IPS-20b (cell line): ENCODE data around the gene ALG9.
A peak's percentile ranks its signal among the peaks of the same experiment; 100 is the strongest.
"Not testable (repeated sequence)": the region's sequence is repeated elsewhere in the genome, so short reads cannot be mapped to it uniquely, and the experiment has no call there.

Experiments
- H3K27ac ChIP-seq: one replicate; pipeline ENCODE4 v1.5.1; 2013; ENCODE audit warnings: low read length
- H3K27me3 ChIP-seq: 2 replicates; pipeline ENCODE4 v1.6.1; 2013; ENCODE audit warnings: mild to moderate bottlenecking, low read length, inconsistent platforms; ENCODE audit not compliant: insufficient read depth
- H3K36me3 ChIP-seq: 2 replicates; pipeline ENCODE4 v1.6.1; 2013; ENCODE audit warnings: low read depth, mild to moderate bottlenecking, inconsistent platforms, low read length, moderate library complexity; ENCODE audit not compliant: insufficient read depth
- H3K4me1 ChIP-seq: 2 replicates; pipeline ENCODE4 v1.6.1; 2013; ENCODE audit warnings: mild to moderate bottlenecking, control low read depth, inconsistent platforms, low read length, moderate library complexity; ENCODE audit not compliant: insufficient read depth
- H3K4me3 ChIP-seq: 2 replicates; pipeline ENCODE4 v1.5.1; 2013; ENCODE audit warnings: mild to moderate bottlenecking, low read length, inconsistent platforms
- H3K9ac ChIP-seq: 2 replicates; pipeline ENCODE4 v1.6.1; 2013; ENCODE audit warnings: low read depth, mild to moderate bottlenecking, inconsistent platforms, low read length, moderate library complexity
- H3K9me3 ChIP-seq: 2 replicates; pipeline ENCODE4 v1.6.1; 2013; ENCODE audit warnings: mild to moderate bottlenecking, low read depth, low read length, inconsistent platforms; ENCODE audit not compliant: insufficient read depth

The ALG9 gene

GRCh38 chr11:111771205-111771604, 100.2 kb downstream of the ALG9 start:
- H3K27me3 ChIP-seq, H3K36me3 ChIP-seq, H3K4me1 ChIP-seq, H3K9ac ChIP-seq, H3K9me3 ChIP-seq, H3K4me3 ChIP-seq, H3K27ac ChIP-seq: not testable (repeated sequence)

DNA sequence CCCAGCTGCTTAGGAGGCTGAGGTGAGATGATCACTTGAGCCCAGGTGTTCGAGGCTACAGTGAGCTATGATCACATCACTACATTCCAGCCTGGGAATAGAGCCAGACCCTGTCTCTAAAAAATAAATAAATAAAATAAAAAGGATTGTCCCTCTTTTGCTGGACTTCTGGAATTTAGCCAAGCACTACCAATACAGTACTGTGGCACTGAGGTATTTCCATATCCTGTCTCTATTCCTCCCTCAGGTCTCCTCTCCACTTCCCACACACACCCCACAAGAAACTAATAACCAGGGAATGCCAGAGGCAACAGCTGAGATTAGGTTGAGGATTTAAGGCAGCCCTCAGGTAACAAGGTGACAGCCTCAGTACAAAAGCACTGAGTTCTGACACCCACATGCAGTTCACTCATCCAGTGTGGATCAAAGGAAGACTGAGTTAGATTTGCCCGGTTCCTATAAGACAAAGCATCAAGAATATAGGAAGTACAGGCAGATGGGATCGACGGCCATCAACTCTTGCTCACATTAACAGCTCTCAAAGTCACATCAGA, 100.7 kb downstream of the ALG9 start:
- Histone ChIP-seq H3K36me3 (no peaks in the 10 kb centered on the region), H3K9me3 (no peaks in the 10 kb centered on the region), H3K27me3 (no peaks in the 10 kb centered on the region), H3K4me3 (no peak overlapping the region), H3K4me1 (peaks cover 9% of the 10 kb centered on the region; the same call in 1 of the 2 replicates), H3K9ac (no peak overlapping the region), H3K27ac (no peak overlapping the region)

- Histone ChIP-seq H3K27ac (peak overlapping the region; percentile 29), H3K9ac (peak overlapping the region; percentile 92), H3K27me3 (no peaks in the 10 kb centered on the region; the same call in 1 of the 2 replicates), H3K9me3 (no peaks in the 10 kb centered on the region), H3K4me3 (peak overlapping the region; percentile 85), H3K36me3 (peaks cover 31% of the 10 kb centered on the region), H3K4me1 (peaks cover 21% of the 10 kb centered on the region)
Measured at GRCh38 chr11:111766834-111767142, 104.6 kb downstream of the ALG9 start.

- Histone ChIP-seq H3K9me3 (no peaks in the 10 kb centered on the region), H3K36me3 (peaks cover 37% of the 10 kb centered on the region), H3K27me3 (no peaks in the 10 kb centered on the region; the same call in 1 of the 2 replicates), H3K4me3 (peak within 1 kb of the TSS; percentile 85), H3K9ac (peak within 1 kb of the TSS; percentile 92), H3K4me1 (peaks cover 21% of the 10 kb centered on the region), H3K27ac (peak within 1 kb of the TSS; percentile 29)
Measured at GRCh38 chr11:111765984-111766833, 105.2 kb downstream of the ALG9 start, which contains the start of gene PPP2R1B. Gene PPP2R1B, minus strand, starts transcription at chr11:111766389. Its CDS starts 28 bp downstream, at chr11:111766361.

- H3K27me3 ChIP-seq: no peaks in the 10 kb centered on the region; the same call in 1 of the 2 replicates
- H3K4me1 ChIP-seq: peaks cover 18% of the 10 kb centered on the region
- H3K9me3 ChIP-seq: no peaks in the 10 kb centered on the region
- peak overlapping the region; percentile 92; the same call in 1 of the 2 replicates for H3K9ac ChIP-seq
- H3K27ac ChIP-seq: no peak overlapping the region
- peaks cover 45% of the 10 kb centered on the region for H3K36me3 ChIP-seq
- peak overlapping the region; percentile 85 for H3K4me3 ChIP-seq
Measured at GRCh38 chr11:111765320-111765983, 105.9 kb downstream of the ALG9 start.

DNA sequence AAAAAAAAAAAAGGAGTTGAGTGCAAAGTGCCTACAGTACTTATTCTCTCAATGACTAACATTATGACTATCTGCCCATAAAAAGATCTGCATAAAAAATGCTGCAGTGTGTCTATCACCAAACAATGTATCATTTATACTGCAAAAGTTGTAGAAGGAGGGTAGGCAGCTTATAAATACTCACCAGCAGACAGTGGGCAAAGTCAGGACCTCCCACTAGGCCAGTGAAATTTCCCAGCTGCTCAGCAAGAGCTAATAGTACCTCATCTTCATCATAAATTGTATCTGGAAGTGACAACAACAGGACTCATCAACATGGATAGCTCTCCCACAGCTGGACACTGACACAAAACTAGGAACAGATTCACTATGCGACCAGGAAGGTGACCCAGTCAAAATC, 106.8 kb downstream of the ALG9 start:
- peaks cover 53% of the 10 kb centered on the region for H3K36me3 ChIP-seq
- H3K27ac ChIP-seq: no peak overlapping the region
- peaks cover 18% of the 10 kb centered on the region for H3K4me1 ChIP-seq
- no peaks in the 10 kb centered on the region for H3K9me3 ChIP-seq
- peak overlapping the region; percentile 92; the same call in 1 of the 2 replicates for H3K9ac ChIP-seq
- H3K4me3 ChIP-seq: peak overlapping the region; percentile 85
- no peaks in the 10 kb centered on the region; the same call in 1 of the 2 replicates for H3K27me3 ChIP-seq

- no peak overlapping the region for H3K27ac ChIP-seq
Measured at GRCh38 chr11:111762981-111763643, 108.3 kb downstream of the ALG9 start.

GRCh38 chr11:111762526-111762925, 108.9 kb downstream of the ALG9 start:
- Histone ChIP-seq H3K36me3 (peaks cover 74% of the 10 kb centered on the region), H3K9me3 (no peaks in the 10 kb centered on the region), H3K27me3 (no peaks in the 10 kb centered on the region; the same call in 1 of the 2 replicates), H3K4me1 (peaks cover 18% of the 10 kb centered on the region), H3K4me3 (no peak overlapping the region), H3K9ac (no peak overlapping the region), H3K27ac (no peak overlapping the region)

More at GRCh38 chr11:111762981-111763643, 108.3 kb downstream of the ALG9 start:
- peaks cover 68% of the 10 kb centered on the region for H3K36me3 ChIP-seq
- no peak overlapping the region for H3K9ac ChIP-seq
- H3K4me3 ChIP-seq: no peak overlapping the region
- H3K9me3 ChIP-seq: no peaks in the 10 kb centered on the region
- H3K4me1 ChIP-seq: peaks cover 18% of the 10 kb centered on the region
- no peaks in the 10 kb centered on the region; the same call in 1 of the 2 replicates for H3K27me3 ChIP-seq

DNA sequence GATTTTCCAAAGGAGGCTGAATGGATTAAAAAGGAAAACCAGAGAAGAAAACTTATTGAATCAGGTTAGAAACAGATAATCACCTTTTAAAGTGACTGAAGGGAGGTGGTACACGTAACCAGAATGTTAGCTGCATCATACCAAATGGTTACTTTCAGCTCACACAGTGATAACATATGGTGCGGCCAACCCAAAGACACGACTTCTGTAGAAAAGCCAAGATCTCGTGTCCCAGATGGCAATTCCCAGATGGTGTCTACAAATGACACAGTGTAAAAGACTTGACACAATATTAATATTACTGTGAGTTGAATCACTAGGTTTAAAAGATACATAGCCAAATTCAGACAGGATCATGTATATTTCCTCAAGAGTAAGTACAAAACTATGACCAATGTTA, 110.3 kb downstream of the ALG9 start:
- H3K4me3 ChIP-seq: no peak overlapping the region
- no peaks in the 10 kb centered on the region for H3K9me3 ChIP-seq
- H3K27ac ChIP-seq: no peak overlapping the region
- H3K4me1 ChIP-seq: peaks cover 11% of the 10 kb centered on the region
- no peaks in the 10 kb centered on the region; the same call in 1 of the 2 replicates for H3K27me3 ChIP-seq
- peaks cover 88% of the 10 kb centered on the region for H3K36me3 ChIP-seq
- H3K9ac ChIP-seq: no peak overlapping the region

GRCh38 chr11:111759778-111760407, 111.5 kb downstream of the ALG9 start:
- Histone ChIP-seq H3K4me3 (no peak overlapping the region), H3K36me3 (peaks cover 95% of the 10 kb centered on the region), H3K9me3 (no peaks in the 10 kb centered on the region), H3K27me3 (no peaks in the 10 kb centered on the region; the same call in 1 of the 2 replicates), H3K9ac (no peak overlapping the region), H3K27ac (no peak overlapping the region), H3K4me1 (peaks cover 10% of the 10 kb centered on the region)

- Histone ChIP-seq H3K27me3 (no peaks in the 10 kb centered on the region; the same call in 1 of the 2 replicates), H3K36me3 (peaks cover 95% of the 10 kb centered on the region), H3K27ac (no peak overlapping the region), H3K9ac (no peak overlapping the region), H3K4me3 (no peak overlapping the region), H3K4me1 (peaks cover 5% of the 10 kb centered on the region; the same call in 1 of the 2 replicates), H3K9me3 (no peaks in the 10 kb centered on the region)
Measured at GRCh38 chr11:111759376-111759775, 112.0 kb downstream of the ALG9 start.
